ENCODE measurements around the gene NAA16. TPM values are rescaled to one million over a fixed set of nuclear protein-coding genes. Genes with fewer than 3 reads are reported as not detected.
A peak's percentile ranks its signal among the peaks of the same experiment; 100 is the strongest.

Gene NAA16
- total RNA-seq, 1 experiment from 2014 or later = 12.1 TPM

DNA sequence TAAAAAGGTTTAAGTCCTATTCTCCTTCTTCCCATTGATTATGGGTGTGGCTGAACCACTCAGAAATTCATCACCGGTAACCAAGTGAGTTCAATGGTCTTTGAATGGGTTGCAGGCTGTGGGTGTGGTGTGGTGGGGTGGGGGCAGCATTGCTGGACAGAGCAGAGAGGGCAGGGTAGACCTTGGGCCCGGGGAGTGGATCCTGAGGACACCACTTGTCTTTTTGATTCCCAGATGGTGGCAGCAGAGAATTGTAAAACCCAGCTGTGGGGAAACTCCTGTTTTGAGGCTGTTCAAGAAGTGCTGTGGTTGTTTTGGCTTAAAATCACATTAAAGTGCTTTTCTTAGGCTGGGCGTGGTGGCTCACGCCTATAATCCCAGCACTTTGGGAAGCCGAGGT lies 100.5 kb downstream of the NAA16 start:
- Histone ChIP-seq H3K4me1 (replicated peaks; ENCODE audit: insufficient read depth) (no peaks in the 10 kb centered on the region), H3K27me3 (ENCODE audit: insufficient read depth, low read depth) (no peaks in the 10 kb centered on the region), H2AFZ (no peak overlapping the region), H3K9me3 (ENCODE audit: insufficient read depth, low read depth) (no peaks in the 10 kb centered on the region), H4K20me1 (ENCODE audit: insufficient read depth) (no peaks in the 10 kb centered on the region), H3K4me3 (no peak overlapping the region), H3K9me2 (ENCODE audit: insufficient read depth) (no peaks in the 10 kb centered on the region), H3F3A (ENCODE audit: insufficient read depth, low read depth) (no peaks in the 10 kb centered on the region), H3K4me2 (no peak overlapping the region), H3K79me2 (ENCODE audit: low read depth) (no peaks in the 10 kb centered on the region), H3K36me3 (ENCODE audit: low read depth) (no peaks in the 10 kb centered on the region), H3K27ac (no peak overlapping the region)
- intact Hi-C loops (cut with micrococcal nuclease; ENCODE audit: unreplicated experiment) = loop anchor here (1.0 to 2.0 kb wide), 3 partner anchors 59 to 241 kb away; no protein-coding TSS in a partner anchor
- CTCF ChIA-PET = interaction anchor here (1.2 kb wide), 1 partner anchor 241 kb away, joined by 7 read pairs; no protein-coding TSS in a partner anchor
- no TSS peak for BruUV-seq (replicated peaks)
- TF ChIP-seq EZH2 (IDR thresholded peaks at IDR 0.05; ENCODE audit: low read depth) (no peak), CTCF (conservative IDR thresholded peaks at IDR 0.05) (peak; percentile 41; the same call in 1 of the 2 replicates)
- POLR2A ChIA-PET (ENCODE audit: unreplicated experiment) = no interaction called here
- DNase-seq = peak in 1 of 2 experiments; percentile 25

DNA sequence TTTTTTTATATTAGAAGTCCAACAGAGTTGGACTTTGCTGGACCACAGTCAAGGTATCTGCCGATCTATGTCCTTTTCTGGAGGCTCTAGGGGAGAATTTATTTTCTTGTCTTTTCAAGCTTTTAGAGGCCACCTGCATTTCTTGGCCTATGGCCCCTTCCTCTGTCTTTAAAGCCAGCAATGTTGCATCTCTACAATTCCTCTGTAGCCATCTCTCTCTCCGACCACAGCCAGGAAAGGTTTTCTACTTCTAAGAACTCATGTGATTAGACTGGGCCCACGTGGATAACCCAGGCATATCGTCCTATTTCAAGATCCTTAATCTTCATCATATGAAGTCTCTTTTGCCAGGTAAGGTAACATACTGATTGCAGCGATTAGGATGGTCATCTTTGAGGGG lies 102.8 kb downstream of the NAA16 start:
- CTCF ChIA-PET = no interaction called here
- TF ChIP-seq EZH2 (IDR thresholded peaks at IDR 0.05; ENCODE audit: low read depth) = no peak
- no peak for TF ChIP-seq CTCF (conservative IDR thresholded peaks at IDR 0.05)
- POLR2A ChIA-PET (ENCODE audit: unreplicated experiment) = no interaction called here

GRCh38 chr13:41416276-41416675 lies 105.2 kb downstream of the NAA16 start:
- no peak for TF ChIP-seq EZH2 (IDR thresholded peaks at IDR 0.05; ENCODE audit: low read depth)
- TF ChIP-seq CTCF (conservative IDR thresholded peaks at IDR 0.05) = no peak
- H3F3A ChIP-seq (ENCODE audit: insufficient read depth, low read depth) = no peaks in the 10 kb centered on the region
- no peaks in the 10 kb centered on the region for H3K79me2 ChIP-seq (ENCODE audit: low read depth)
- CTCF ChIA-PET = interaction anchor here (0.8 kb wide), 1 partner anchor 236 kb away, joined by 5 read pairs; no protein-coding TSS in a partner anchor
- H3K27me3 ChIP-seq (ENCODE audit: insufficient read depth, low read depth) = no peaks in the 10 kb centered on the region
- H3K36me3 ChIP-seq (ENCODE audit: low read depth) = no peaks in the 10 kb centered on the region
- H3K9me3 ChIP-seq (ENCODE audit: insufficient read depth, low read depth) = no peaks in the 10 kb centered on the region
- no peaks in the 10 kb centered on the region for H3K4me1 ChIP-seq (replicated peaks; ENCODE audit: insufficient read depth)
- no peak for DNase-seq
- H3K4me3 ChIP-seq = no peak overlapping the region
- H4K20me1 ChIP-seq (ENCODE audit: insufficient read depth) = no peaks in the 10 kb centered on the region
- H3K4me2 ChIP-seq = no peak overlapping the region
- H2AFZ ChIP-seq = no peak overlapping the region
- no peaks in the 10 kb centered on the region for H3K9me2 ChIP-seq (ENCODE audit: insufficient read depth)
- BruUV-seq (replicated peaks) = no TSS peak
- H3K27ac ChIP-seq = no peak overlapping the region
- POLR2A ChIA-PET (ENCODE audit: unreplicated experiment) = no interaction called here
- intact Hi-C loops (cut with micrococcal nuclease; ENCODE audit: unreplicated experiment) = no loop called here

More for the DNA sequence above, 102.8 kb downstream of the NAA16 start:
- no peaks in the 10 kb centered on the region for H3F3A ChIP-seq (ENCODE audit: insufficient read depth, low read depth)
- H3K4me2 ChIP-seq = no peak overlapping the region
- H3K4me1 ChIP-seq (replicated peaks; ENCODE audit: insufficient read depth) = no peaks in the 10 kb centered on the region
- no peaks in the 10 kb centered on the region for H4K20me1 ChIP-seq (ENCODE audit: insufficient read depth)
- intact Hi-C loops (cut with micrococcal nuclease; ENCODE audit: unreplicated experiment) = no loop called here
- BruUV-seq (replicated peaks) = no TSS peak
- no peaks in the 10 kb centered on the region for H3K36me3 ChIP-seq (ENCODE audit: low read depth)
- no peaks in the 10 kb centered on the region for H3K9me3 ChIP-seq (ENCODE audit: insufficient read depth, low read depth)
- no peaks in the 10 kb centered on the region for H3K9me2 ChIP-seq (ENCODE audit: insufficient read depth)
- no peak overlapping the region for H3K4me3 ChIP-seq
- H3K27me3 ChIP-seq (ENCODE audit: insufficient read depth, low read depth) = no peaks in the 10 kb centered on the region
- no peaks in the 10 kb centered on the region for H3K79me2 ChIP-seq (ENCODE audit: low read depth)
- H2AFZ ChIP-seq = no peak overlapping the region
- DNase-seq = no peak
- H3K27ac ChIP-seq = no peak overlapping the region

Data from PC-9 (cell line).